ENCODE measurements around the gene HDAC7.

The HDAC7 gene

DNA sequence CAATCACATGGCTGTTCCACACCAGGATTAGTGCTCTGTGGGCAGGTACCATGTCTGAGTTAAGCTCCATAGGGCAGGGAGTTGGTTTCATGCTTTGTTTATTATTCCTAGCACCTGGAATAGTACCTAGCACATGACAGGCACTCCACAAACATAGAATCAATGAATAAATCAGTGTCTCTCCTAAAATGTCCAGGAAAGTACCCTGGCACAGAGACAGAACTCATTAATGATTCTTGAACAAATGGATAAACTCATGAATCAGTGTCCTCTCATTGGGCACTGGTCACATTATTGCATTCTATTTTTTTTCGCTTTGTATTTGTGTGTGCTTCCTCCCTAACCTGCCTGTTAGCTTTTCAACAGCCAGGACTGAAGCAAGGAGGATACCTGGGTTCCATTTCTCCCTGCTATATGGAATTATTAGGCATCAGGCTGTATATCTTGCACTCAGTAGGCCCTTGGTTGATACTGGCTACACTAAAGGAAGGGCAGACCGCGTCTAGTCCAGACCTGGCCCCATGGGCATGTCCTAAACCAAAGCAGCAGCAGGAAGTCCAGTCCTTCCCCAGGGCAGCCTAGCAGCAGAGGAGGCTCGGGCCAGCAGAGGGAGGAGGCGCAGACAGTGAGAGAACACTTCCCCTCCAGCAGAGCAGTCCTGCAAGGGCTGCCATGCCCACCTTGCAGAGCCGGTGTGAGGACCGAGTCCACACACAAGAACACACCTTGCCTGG lies 18.4 kb downstream of the HDAC7 start:
- DNase-seq (ENCODE audit: low read depth in 2 of 2) = peak; percentile 38 to 44
- no peak overlapping the region for H3K4me3 ChIP-seq (replicated peaks in 1 of 2; ENCODE audit: low read depth in 2 of 2, low read length in 2 of 2)
- TF ChIP-seq, protein P1, sequence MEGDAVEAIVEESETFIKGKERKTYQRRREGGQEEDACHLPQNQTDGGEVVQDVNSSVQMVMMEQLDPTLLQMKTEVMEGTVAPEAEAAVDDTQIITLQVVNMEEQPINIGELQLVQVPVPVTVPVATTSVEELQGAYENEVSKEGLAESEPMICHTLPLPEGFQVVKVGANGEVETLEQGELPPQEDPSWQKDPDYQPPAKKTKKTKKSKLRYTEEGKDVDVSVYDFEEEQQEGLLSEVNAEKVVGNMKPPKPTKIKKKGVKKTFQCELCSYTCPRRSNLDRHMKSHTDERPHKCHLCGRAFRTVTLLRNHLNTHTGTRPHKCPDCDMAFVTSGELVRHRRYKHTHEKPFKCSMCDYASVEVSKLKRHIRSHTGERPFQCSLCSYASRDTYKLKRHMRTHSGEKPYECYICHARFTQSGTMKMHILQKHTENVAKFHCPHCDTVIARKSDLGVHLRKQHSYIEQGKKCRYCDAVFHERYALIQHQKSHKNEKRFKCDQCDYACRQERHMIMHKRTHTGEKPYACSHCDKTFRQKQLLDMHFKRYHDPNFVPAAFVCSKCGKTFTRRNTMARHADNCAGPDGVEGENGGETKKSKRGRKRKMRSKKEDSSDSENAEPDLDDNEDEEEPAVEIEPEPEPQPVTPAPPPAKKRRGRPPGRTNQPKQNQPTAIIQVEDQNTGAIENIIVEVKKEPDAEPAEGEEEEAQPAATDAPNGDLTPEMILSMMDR (IDR thresholded peaks at IDR 0.05; ENCODE audit: low read depth, low read length) = peak; percentile 53

DNA sequence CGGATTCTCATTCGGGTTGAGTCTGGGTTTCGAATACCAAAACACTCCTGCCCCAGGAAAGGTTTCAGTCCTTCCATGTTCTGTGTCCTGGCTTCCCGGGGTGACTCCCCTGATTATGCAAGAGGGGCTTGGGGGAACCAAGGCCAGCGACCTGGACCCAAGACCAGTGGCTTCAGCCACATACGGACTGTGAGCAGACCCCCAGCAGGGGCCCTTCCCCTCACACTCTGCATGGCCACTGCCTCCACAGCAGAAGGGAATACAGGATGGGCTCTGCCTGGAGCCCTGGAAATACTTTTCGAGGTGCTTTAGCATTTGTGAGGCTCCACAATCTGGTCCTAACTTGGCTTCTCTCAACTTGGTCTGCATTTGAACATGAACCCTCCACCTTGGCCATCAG lies 19.1 kb downstream of the HDAC7 start:
- TF ChIP-seq, protein P1 (IDR thresholded peaks at IDR 0.05; ENCODE audit: low read depth, low read length) = no peak
- H3K4me3 ChIP-seq (replicated peaks in 1 of 2; ENCODE audit: low read depth in 2 of 2, low read length in 2 of 2) = no peak overlapping the region
- no peak for DNase-seq (ENCODE audit: low read depth in 2 of 2)

DNA sequence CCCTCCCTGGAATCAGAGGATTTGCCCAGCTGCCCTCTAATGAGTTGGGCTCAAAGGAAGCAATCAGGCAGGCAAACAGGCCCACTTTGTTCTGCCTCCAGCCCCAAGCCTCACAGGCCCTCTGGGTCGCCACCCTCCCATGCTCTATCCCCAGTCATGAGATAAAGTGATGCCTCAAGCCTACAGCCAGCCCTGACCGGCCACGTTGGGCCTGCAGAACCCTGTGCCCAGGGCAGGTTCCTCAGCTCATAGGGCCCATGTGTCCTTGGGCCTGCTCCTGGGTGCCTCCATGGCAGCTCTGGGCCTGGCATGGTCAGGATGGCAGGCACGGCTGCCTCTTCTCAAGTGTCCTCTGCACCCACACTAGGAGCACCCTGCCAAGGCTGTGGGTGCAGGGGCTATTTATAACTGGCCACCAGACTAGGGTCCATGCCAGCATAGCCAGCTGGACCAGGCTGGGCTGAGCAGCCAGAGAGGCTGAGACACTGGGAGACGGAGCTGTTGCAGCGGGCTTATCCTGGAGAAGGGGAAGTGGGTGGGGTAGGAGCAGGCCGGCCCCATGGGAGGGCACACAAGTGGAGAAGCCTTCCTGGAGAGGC lies 20.2 kb downstream of the HDAC7 start:
- H3K4me3 ChIP-seq (replicated peaks in 1 of 2; ENCODE audit: low read depth in 2 of 2, low read length in 2 of 2) = no peak overlapping the region
- DNase-seq (ENCODE audit: low read depth in 2 of 2) = peak in 1 of 2 donors; percentile 68
- TF ChIP-seq, protein P1 (IDR thresholded peaks at IDR 0.05; ENCODE audit: low read depth, low read length) = no peak

DNA sequence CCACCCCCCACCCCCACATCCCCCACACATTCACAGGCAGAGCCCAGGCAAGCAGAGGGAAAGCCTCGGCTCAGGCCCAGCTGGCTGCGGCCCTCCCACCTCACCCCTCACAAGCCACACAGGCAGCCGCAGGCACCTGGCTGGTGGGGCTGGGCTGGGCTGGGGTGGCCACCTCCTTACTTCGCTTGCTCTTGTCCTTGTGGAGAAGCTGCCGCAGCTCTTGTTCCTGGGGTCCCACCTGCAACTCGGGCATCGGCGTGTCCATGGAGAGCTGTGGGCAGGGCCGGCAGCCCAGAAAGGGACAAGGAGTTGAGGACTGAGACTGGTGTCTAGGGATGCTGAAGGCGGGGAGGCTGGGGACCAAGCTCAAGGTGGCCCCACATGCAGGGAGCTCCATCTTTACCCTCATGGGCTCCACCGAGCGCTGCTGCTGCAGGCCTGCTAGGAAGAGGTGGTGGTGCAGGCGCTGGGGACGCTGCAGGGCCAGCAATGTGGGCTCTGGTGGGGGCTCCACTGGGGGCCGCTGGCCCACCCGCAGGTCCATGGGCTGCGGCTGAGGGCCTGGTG lies 21.2 kb downstream of the HDAC7 start:
- no peak for DNase-seq (ENCODE audit: low read depth in 2 of 2)

DNA sequence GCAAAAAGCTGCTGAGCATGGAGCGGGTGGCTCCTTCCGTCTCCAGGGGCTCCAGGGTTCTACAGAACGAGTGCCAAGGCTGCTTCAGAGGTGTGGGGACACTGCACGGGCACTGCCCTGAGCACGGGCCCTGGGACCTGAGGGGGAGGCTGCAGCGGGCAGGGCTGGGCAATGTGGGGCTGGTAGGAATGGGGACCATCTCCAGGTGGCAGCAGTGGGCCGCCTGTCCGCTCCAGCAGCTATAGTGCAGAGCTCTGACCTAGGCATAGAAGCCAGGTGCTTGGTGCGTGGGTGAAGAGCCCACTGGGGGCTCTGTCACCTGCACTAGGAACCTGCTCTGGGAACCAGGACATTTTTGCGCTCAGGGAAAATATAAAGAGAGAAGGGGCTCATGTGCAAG lies 22.3 kb downstream of the HDAC7 start:
- DNase-seq (ENCODE audit: low read depth in 2 of 2) = no peak
- TF ChIP-seq, protein P1 (IDR thresholded peaks at IDR 0.05; ENCODE audit: low read depth, low read length) = no peak
- H3K4me3 ChIP-seq (replicated peaks in 1 of 2; ENCODE audit: low read depth in 2 of 2, low read length in 2 of 2) = no peak overlapping the region

More for the DNA sequence above, 21.2 kb downstream of the HDAC7 start:
- H3K4me3 ChIP-seq (replicated peaks in 1 of 2; ENCODE audit: low read depth in 2 of 2, low read length in 2 of 2) = no peak overlapping the region
- TF ChIP-seq, protein P1 (IDR thresholded peaks at IDR 0.05; ENCODE audit: low read depth, low read length) = no peak

DNA sequence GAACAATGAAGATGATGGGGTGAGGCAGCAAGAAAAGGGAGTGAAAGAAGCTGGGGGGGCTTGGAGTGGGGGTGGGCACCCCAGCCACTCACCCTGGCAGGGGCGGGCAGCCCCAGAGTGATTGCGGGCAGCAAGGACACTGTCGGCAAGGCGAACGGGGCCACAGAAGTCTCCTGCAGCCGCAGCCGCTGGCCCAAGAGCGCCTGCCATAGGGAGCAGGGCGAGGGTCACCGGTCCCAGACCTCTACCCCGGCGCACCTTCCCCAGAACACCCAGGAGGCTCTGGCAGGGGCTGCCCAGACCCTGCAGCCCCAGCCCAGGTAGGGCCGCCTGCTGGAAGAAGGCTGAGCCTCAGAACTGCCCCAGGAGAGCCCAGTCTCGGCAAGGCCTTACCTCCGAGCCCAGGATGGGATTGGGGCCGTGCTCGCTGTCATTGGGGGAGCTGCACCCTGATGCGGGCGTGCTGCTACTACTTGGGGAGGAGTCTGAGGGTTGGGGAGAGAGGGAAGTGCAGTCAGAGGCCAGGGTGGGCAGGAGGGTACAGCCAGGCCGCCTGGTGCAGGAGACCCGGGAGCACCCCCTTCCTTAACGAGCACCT lies 23.8 kb downstream of the HDAC7 start:
- H3K4me3 ChIP-seq (replicated peaks in 1 of 2; ENCODE audit: low read depth in 2 of 2, low read length in 2 of 2) = no peak overlapping the region
- TF ChIP-seq, protein P1 (IDR thresholded peaks at IDR 0.05; ENCODE audit: low read depth, low read length) = no peak
- DNase-seq (ENCODE audit: low read depth in 2 of 2) = no peak

Data from cardiac fibroblast (primary cell).